ENCODE results near the gene KDELR3.

Gene KDELR3

GRCh38 chr22:38490915-38491314 is 23.0 kb downstream of the KDELR3 start:
- no peak for TF ChIP-seq POLR2A (IDR thresholded peaks at IDR 0.05; ENCODE audit: low read depth, low read length)
- no peak for TF ChIP-seq TAF1 (IDR thresholded peaks at IDR 0.05; ENCODE audit: borderline replicate concordance, low read depth, low read length)
- no peak for TF ChIP-seq POLR2AphosphoS5 (IDR thresholded peaks at IDR 0.05; ENCODE audit: low read depth, low read length)
- FAIRE-seq, result no peak
- DNase-seq (ENCODE audit: insufficient read length), result no peak

GRCh38 chr22:38491707-38492348 is 23.9 kb downstream of the KDELR3 start:
- no peak for FAIRE-seq
- TF ChIP-seq TAF1 (IDR thresholded peaks at IDR 0.05; ENCODE audit: borderline replicate concordance, low read depth, low read length) (no peak), POLR2AphosphoS5 (IDR thresholded peaks at IDR 0.05; ENCODE audit: low read depth, low read length) (no peak), POLR2A (IDR thresholded peaks at IDR 0.05; ENCODE audit: low read depth, low read length) (no peak)
- DNase-seq (ENCODE audit: insufficient read length), result no peak

GRCh38 chr22:38494498-38494897 is 26.6 kb downstream of the KDELR3 start:
- TF ChIP-seq TAF1 (IDR thresholded peaks at IDR 0.05; ENCODE audit: borderline replicate concordance, low read depth, low read length) (no peak), POLR2AphosphoS5 (IDR thresholded peaks at IDR 0.05; ENCODE audit: low read depth, low read length) (peak; percentile 56; the same call in 1 of the 2 replicates), POLR2A (IDR thresholded peaks at IDR 0.05; ENCODE audit: low read depth, low read length) (peak; percentile 31; the same call in 1 of the 2 replicates)
- DNase-seq (ENCODE audit: insufficient read length), result no peak
- FAIRE-seq, result no peak

GRCh38 chr22:38494939-38495338 is 27.0 kb downstream of the KDELR3 start:
- 0 out of 2 replicates have a peak, but pooled peaks have one; percentile 15 for TF ChIP-seq POLR2AphosphoS5 (IDR thresholded peaks at IDR 0.05; ENCODE audit: low read depth, low read length)
- no peak for TF ChIP-seq POLR2A (IDR thresholded peaks at IDR 0.05; ENCODE audit: low read depth, low read length)
- DNase-seq (ENCODE audit: insufficient read length) (no peak), FAIRE-seq (no peak)

- FAIRE-seq (no peak), DNase-seq (ENCODE audit: insufficient read length) (no peak)
- TF ChIP-seq POLR2A (IDR thresholded peaks at IDR 0.05; ENCODE audit: low read depth, low read length) (no peak), POLR2AphosphoS5 (IDR thresholded peaks at IDR 0.05; ENCODE audit: low read depth, low read length) (no peak), TAF1 (IDR thresholded peaks at IDR 0.05; ENCODE audit: borderline replicate concordance, low read depth, low read length) (no peak)
Measured at GRCh38 chr22:38497869-38498268, 30.0 kb downstream of the KDELR3 start.

GRCh38 chr22:38501797-38502672 is 34.1 kb downstream of the KDELR3 start:
- no peak for FAIRE-seq
- no peak for DNase-seq (ENCODE audit: insufficient read length)
- TF ChIP-seq TAF1 (IDR thresholded peaks at IDR 0.05; ENCODE audit: borderline replicate concordance, low read depth, low read length) (no peak), POLR2A (IDR thresholded peaks at IDR 0.05; ENCODE audit: low read depth, low read length) (0 out of 2 replicates have a peak, but pooled peaks have one; percentile 15), POLR2AphosphoS5 (IDR thresholded peaks at IDR 0.05; ENCODE audit: low read depth, low read length) (peak; percentile 61)

GRCh38 chr22:38503021-38503420 is 35.1 kb downstream of the KDELR3 start:
- TF ChIP-seq POLR2A (IDR thresholded peaks at IDR 0.05; ENCODE audit: low read depth, low read length) (no peak; the same call in 1 of the 2 replicates), POLR2AphosphoS5 (IDR thresholded peaks at IDR 0.05; ENCODE audit: low read depth, low read length) (no peak), TAF1 (IDR thresholded peaks at IDR 0.05; ENCODE audit: borderline replicate concordance, low read depth, low read length) (no peak)
- DNase-seq (ENCODE audit: insufficient read length) (no peak), FAIRE-seq (no peak)

- FAIRE-seq (peak; percentile 85), DNase-seq (ENCODE audit: insufficient read length) (peak; percentile 24)
- TF ChIP-seq POLR2A (IDR thresholded peaks at IDR 0.05; ENCODE audit: low read depth, low read length) (no peak), TAF1 (IDR thresholded peaks at IDR 0.05; ENCODE audit: borderline replicate concordance, low read depth, low read length) (0 out of 2 replicates have a peak, but pooled peaks have one; percentile 54), POLR2AphosphoS5 (IDR thresholded peaks at IDR 0.05; ENCODE audit: low read depth, low read length) (no peak; the same call in 1 of the 2 replicates)
Measured at GRCh38 chr22:38504731-38505540, 37.0 kb downstream of the KDELR3 start.

GRCh38 chr22:38505541-38506117 is 37.7 kb downstream of the KDELR3 start:
- FAIRE-seq (no peak), DNase-seq (ENCODE audit: insufficient read length) (peak; percentile 44)
- peak; percentile 53 for TF ChIP-seq POLR2A (IDR thresholded peaks at IDR 0.05; ENCODE audit: low read depth, low read length)
- 0 out of 2 replicates have a peak, but pooled peaks have one; percentile 3 for TF ChIP-seq TAF1 (IDR thresholded peaks at IDR 0.05; ENCODE audit: borderline replicate concordance, low read depth, low read length)
- TF ChIP-seq POLR2AphosphoS5 (IDR thresholded peaks at IDR 0.05; ENCODE audit: low read depth, low read length), result no peak; the same call in 1 of the 2 replicates

- TF ChIP-seq POLR2A (IDR thresholded peaks at IDR 0.05; ENCODE audit: low read depth, low read length) (peak; percentile 66), TAF1 (IDR thresholded peaks at IDR 0.05; ENCODE audit: borderline replicate concordance, low read depth, low read length) (peak; percentile 82), POLR2AphosphoS5 (IDR thresholded peaks at IDR 0.05; ENCODE audit: low read depth, low read length) (peak; percentile 69)
- peak; percentile 65 for DNase-seq (ENCODE audit: insufficient read length)
- FAIRE-seq, result peak; percentile 97
Measured at GRCh38 chr22:38506118-38506962, 38.4 kb downstream of the KDELR3 start, which contains the start of gene DDX17. TSS of gene DDX17 (minus strand) at chr22:38506311.

All from GM12892 (cell line).